ENCODE results near the gene GREM1. TPM values are rescaled to one million over a fixed set of nuclear protein-coding genes. Genes with fewer than 3 reads are reported as not detected.

Gene GREM1
- total and polyA plus RNA-seq, 2 of the 8 experiments (the other 6 are each of a cell fraction or from before 2014, with no cell fraction given) = 0.12 to 1.1 TPM

GRCh38 chr15:32733281-32733680, 15.5 kb downstream of the GREM1 start (continued):
- TF ChIP-seq, protein P1, sequence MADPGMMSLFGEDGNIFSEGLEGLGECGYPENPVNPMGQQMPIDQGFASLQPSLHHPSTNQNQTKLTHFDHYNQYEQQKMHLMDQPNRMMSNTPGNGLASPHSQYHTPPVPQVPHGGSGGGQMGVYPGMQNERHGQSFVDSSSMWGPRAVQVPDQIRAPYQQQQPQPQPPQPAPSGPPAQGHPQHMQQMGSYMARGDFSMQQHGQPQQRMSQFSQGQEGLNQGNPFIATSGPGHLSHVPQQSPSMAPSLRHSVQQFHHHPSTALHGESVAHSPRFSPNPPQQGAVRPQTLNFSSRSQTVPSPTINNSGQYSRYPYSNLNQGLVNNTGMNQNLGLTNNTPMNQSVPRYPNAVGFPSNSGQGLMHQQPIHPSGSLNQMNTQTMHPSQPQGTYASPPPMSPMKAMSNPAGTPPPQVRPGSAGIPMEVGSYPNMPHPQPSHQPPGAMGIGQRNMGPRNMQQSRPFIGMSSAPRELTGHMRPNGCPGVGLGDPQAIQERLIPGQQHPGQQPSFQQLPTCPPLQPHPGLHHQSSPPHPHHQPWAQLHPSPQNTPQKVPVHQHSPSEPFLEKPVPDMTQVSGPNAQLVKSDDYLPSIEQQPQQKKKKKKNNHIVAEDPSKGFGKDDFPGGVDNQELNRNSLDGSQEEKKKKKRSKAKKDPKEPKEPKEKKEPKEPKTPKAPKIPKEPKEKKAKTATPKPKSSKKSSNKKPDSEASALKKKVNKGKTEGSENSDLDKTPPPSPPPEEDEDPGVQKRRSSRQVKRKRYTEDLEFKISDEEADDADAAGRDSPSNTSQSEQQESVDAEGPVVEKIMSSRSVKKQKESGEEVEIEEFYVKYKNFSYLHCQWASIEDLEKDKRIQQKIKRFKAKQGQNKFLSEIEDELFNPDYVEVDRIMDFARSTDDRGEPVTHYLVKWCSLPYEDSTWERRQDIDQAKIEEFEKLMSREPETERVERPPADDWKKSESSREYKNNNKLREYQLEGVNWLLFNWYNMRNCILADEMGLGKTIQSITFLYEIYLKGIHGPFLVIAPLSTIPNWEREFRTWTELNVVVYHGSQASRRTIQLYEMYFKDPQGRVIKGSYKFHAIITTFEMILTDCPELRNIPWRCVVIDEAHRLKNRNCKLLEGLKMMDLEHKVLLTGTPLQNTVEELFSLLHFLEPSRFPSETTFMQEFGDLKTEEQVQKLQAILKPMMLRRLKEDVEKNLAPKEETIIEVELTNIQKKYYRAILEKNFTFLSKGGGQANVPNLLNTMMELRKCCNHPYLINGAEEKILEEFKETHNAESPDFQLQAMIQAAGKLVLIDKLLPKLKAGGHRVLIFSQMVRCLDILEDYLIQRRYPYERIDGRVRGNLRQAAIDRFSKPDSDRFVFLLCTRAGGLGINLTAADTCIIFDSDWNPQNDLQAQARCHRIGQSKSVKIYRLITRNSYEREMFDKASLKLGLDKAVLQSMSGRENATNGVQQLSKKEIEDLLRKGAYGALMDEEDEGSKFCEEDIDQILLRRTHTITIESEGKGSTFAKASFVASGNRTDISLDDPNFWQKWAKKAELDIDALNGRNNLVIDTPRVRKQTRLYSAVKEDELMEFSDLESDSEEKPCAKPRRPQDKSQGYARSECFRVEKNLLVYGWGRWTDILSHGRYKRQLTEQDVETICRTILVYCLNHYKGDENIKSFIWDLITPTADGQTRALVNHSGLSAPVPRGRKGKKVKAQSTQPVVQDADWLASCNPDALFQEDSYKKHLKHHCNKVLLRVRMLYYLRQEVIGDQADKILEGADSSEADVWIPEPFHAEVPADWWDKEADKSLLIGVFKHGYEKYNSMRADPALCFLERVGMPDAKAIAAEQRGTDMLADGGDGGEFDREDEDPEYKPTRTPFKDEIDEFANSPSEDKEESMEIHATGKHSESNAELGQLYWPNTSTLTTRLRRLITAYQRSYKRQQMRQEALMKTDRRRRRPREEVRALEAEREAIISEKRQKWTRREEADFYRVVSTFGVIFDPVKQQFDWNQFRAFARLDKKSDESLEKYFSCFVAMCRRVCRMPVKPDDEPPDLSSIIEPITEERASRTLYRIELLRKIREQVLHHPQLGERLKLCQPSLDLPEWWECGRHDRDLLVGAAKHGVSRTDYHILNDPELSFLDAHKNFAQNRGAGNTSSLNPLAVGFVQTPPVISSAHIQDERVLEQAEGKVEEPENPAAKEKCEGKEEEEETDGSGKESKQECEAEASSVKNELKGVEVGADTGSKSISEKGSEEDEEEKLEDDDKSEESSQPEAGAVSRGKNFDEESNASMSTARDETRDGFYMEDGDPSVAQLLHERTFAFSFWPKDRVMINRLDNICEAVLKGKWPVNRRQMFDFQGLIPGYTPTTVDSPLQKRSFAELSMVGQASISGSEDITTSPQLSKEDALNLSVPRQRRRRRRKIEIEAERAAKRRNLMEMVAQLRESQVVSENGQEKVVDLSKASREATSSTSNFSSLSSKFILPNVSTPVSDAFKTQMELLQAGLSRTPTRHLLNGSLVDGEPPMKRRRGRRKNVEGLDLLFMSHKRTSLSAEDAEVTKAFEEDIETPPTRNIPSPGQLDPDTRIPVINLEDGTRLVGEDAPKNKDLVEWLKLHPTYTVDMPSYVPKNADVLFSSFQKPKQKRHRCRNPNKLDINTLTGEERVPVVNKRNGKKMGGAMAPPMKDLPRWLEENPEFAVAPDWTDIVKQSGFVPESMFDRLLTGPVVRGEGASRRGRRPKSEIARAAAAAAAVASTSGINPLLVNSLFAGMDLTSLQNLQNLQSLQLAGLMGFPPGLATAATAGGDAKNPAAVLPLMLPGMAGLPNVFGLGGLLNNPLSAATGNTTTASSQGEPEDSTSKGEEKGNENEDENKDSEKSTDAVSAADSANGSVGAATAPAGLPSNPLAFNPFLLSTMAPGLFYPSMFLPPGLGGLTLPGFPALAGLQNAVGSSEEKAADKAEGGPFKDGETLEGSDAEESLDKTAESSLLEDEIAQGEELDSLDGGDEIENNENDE (IDR thresholded peaks at IDR 0.05; ENCODE audit: insufficient replicate concordance, low read length) = no peak
- no peak for TF ChIP-seq GTF2F1 (IDR thresholded peaks at IDR 0.05; ENCODE audit: borderline replicate concordance, low read depth, low read length)
- no peak for TF ChIP-seq RNF2 (IDR thresholded peaks at IDR 0.05; ENCODE audit: borderline replicate concordance, low read depth, low read length, missing control alignments, poor library complexity, severe bottlenecking)
- no peak for TF ChIP-seq BRCA1 (IDR thresholded peaks at IDR 0.05; ENCODE audit: low read depth, low read length)
- no peak for TF ChIP-seq KDM1A (IDR thresholded peaks at IDR 0.05; ENCODE audit: borderline replicate concordance, low read length)
- TF ChIP-seq FOSL1 (IDR thresholded peaks at IDR 0.05; ENCODE audit: insufficient read depth, low read depth, low read length) = no peak
- no peak for TF ChIP-seq TCF12 (IDR thresholded peaks at IDR 0.05; ENCODE audit: low read depth, low read length)
- TF ChIP-seq EZH2 (IDR thresholded peaks at IDR 0.05; ENCODE audit: low read depth, low read length, severe bottlenecking) = no peak
- no peak for TF ChIP-seq SP2 (IDR thresholded peaks at IDR 0.05; ENCODE audit: low read length)

Data from H1 (cell line).